HCT116 (cell line): ENCODE data around the gene GRAP.
"Not testable (repeated sequence)": the region's sequence is repeated elsewhere in the genome, so short reads cannot be mapped to it uniquely, and the experiment has no call there.

Source experiments
- JUND ChIP-seq: IDR thresholded peaks from 2 replicates; pipeline ENCODE4 v1.6.1; 2012
- POLR2A ChIP-seq: IDR thresholded peaks from 2 replicates; pipeline ENCODE4 v1.7.0; 2011; ENCODE audit warnings: borderline replicate concordance; ENCODE audit not compliant: insufficient read depth, insufficient read length; ENCODE audit errors: extremely low read depth
- POLR2AphosphoS5 ChIP-seq: IDR thresholded peaks from 2 replicates; pipeline ENCODE4 v1.6.1; 2011; ENCODE audit warnings: mild to moderate bottlenecking, low read depth, low read length, moderate library complexity
- RAD21 ChIP-seq: IDR thresholded peaks from 2 replicates; pipeline ENCODE4 v1.6.1; 2012; ENCODE audit warnings: low read depth, mild to moderate bottlenecking
- SIN3A ChIP-seq: IDR thresholded peaks from 2 replicates; pipeline ENCODE4 v1.6.1; 2012; ENCODE audit warnings: low read depth
- SRF ChIP-seq: IDR thresholded peaks from 2 replicates; pipeline ENCODE4 v1.6.1; 2012; ENCODE audit warnings: low read depth
- ZFX ChIP-seq: fragments of 450-650 bp; IDR thresholded peaks from 2 replicates; pipeline ENCODE4 v1.6.1; 2017
- TF ChIP-seq, protein P1 (sequence below): IDR thresholded peaks from 2 replicates; pipeline ENCODE4 v1.6.1; 2012
- TF ChIP-seq, protein P2 (sequence below), 3 experiments: fragments of 200-600 bp in 1 of 3; sonication (generic) in 1 of 3; IDR thresholded peaks in 2 of 3; conservative IDR thresholded peaks in 1 of 3; 2 replicates each; pipeline ENCODE4 v1.5.1; 2012 to 2017; ENCODE audit warnings: low read depth in 2 of 3, low read length in 2 of 3, antibody characterized with exemption in 1 of 3, borderline replicate concordance in 1 of 3, control low read depth in 1 of 3, mild to moderate bottlenecking in 1 of 3, mixed read lengths in 1 of 3, mixed run types in 1 of 3, moderate library complexity in 1 of 3; ENCODE audit not compliant: insufficient read depth in 1 of 3
- TF ChIP-seq, protein P3 (sequence below): IDR thresholded peaks from 2 replicates; pipeline ENCODE4 v1.6.1; 2011; ENCODE audit warnings: mild to moderate bottlenecking, low read length, moderate library complexity; ENCODE audit not compliant: insufficient replicate concordance; ENCODE audit errors: extremely low read depth
- TF ChIP-seq, protein P4 (sequence below): IDR thresholded peaks from 2 replicates; pipeline ENCODE4 v1.6.1; 2012

DNA sequence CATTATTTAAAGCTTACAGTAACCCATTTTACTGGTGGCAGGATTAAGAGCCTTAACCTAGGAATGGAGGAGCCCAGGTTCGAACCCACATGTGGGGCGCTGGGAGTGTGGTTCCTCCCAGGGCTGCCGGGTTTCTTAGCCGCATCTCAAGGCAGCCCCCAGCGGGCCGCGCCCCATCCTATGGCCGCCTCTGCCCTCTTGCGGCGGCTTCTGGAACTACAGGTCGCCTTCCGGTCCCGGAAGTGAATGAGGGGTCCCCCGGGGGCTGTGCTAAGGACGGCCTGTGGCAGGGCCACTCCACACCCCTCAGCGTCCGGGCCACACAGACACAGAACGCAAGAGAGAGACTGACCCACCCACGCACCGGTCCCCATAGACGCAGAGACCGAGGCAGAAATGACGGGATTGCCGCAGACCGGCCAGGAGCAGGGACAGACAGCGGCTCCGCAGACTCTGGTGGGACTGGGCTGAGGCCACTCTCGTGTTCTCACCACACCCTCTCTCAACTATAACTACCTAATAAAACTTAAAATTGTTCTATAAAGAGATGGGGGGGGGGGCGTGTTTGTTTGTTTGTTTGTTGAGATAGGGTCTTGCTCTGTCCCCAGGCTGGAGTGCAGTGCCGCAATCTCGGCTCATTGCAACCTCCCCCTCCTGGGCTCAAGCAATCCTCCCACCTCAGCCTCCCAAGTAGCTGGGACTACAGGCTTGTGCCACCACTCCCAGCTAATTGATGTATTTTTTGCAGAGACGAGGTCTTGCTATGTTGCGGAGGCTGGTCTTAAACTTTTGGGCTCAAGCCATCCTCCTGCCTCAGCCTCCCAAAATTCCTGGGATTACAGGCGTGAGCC is 23.8 kb upstream of the GRAP start:
- TF ChIP-seq, protein P1, sequence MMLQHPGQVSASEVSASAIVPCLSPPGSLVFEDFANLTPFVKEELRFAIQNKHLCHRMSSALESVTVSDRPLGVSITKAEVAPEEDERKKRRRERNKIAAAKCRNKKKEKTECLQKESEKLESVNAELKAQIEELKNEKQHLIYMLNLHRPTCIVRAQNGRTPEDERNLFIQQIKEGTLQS, result not testable (repeated sequence)
- TF ChIP-seq, protein P2, sequence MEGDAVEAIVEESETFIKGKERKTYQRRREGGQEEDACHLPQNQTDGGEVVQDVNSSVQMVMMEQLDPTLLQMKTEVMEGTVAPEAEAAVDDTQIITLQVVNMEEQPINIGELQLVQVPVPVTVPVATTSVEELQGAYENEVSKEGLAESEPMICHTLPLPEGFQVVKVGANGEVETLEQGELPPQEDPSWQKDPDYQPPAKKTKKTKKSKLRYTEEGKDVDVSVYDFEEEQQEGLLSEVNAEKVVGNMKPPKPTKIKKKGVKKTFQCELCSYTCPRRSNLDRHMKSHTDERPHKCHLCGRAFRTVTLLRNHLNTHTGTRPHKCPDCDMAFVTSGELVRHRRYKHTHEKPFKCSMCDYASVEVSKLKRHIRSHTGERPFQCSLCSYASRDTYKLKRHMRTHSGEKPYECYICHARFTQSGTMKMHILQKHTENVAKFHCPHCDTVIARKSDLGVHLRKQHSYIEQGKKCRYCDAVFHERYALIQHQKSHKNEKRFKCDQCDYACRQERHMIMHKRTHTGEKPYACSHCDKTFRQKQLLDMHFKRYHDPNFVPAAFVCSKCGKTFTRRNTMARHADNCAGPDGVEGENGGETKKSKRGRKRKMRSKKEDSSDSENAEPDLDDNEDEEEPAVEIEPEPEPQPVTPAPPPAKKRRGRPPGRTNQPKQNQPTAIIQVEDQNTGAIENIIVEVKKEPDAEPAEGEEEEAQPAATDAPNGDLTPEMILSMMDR (IDR thresholded peaks at IDR 0.05 in 2 of 3, conservative IDR thresholded peaks at IDR 0.05 in 1 of 3; ENCODE audit: borderline replicate concordance in 1 of 3, insufficient read depth in 1 of 3, low read depth in 2 of 3, low read length in 2 of 3), result not testable (repeated sequence)
- not testable (repeated sequence) for TF ChIP-seq ZFX, POLR2AphosphoS5, POLR2A, SIN3A, JUND, RAD21, SRF
- TF ChIP-seq, protein P3, sequence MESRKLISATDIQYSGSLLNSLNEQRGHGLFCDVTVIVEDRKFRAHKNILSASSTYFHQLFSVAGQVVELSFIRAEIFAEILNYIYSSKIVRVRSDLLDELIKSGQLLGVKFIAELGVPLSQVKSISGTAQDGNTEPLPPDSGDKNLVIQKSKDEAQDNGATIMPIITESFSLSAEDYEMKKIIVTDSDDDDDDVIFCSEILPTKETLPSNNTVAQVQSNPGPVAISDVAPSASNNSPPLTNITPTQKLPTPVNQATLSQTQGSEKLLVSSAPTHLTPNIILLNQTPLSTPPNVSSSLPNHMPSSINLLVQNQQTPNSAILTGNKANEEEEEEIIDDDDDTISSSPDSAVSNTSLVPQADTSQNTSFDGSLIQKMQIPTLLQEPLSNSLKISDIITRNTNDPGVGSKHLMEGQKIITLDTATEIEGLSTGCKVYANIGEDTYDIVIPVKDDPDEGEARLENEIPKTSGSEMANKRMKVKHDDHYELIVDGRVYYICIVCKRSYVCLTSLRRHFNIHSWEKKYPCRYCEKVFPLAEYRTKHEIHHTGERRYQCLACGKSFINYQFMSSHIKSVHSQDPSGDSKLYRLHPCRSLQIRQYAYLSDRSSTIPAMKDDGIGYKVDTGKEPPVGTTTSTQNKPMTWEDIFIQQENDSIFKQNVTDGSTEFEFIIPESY, result not testable (repeated sequence)
- TF ChIP-seq, protein P4, sequence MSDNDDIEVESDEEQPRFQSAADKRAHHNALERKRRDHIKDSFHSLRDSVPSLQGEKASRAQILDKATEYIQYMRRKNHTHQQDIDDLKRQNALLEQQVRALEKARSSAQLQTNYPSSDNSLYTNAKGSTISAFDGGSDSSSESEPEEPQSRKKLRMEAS, result not testable (repeated sequence)
